LNCAP (cell line): ENCODE results near the gene SH3BP4.

Experiments
- CTCF ChIP-seq: fragments of 450-650 bp; IDR thresholded peaks from 2 replicates; pipeline ENCODE4 v1.5.1; 2017; ENCODE audit warnings: mild to moderate bottlenecking

The SH3BP4 gene

DNA sequence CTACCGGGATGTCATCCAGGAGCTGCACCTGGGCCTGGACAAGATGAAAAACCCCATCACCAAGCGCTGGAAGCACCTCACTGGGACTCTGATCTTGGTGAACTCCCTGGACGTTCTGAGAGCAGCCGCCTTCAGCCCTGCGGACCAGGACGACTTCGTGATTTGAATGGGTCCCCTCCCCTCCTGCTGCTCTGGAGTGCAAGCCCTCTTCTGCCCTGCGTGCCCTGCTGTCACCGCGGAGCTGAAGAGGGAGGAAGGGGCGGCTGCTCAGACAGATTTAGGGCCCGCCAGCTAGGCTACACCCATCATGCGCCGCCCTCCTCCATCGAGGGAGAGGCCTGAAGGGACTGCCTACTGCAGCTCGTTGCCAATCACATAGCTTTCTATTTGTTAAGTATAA is 101.8 kb downstream of the SH3BP4 start:
- TF ChIP-seq CTCF = no peak

GRCh38 chr2:235054475-235054874 is 102.7 kb downstream of the SH3BP4 start:
- no peak for TF ChIP-seq CTCF

GRCh38 chr2:235054919-235055318 is 103.1 kb downstream of the SH3BP4 start:
- no peak for TF ChIP-seq CTCF

DNA sequence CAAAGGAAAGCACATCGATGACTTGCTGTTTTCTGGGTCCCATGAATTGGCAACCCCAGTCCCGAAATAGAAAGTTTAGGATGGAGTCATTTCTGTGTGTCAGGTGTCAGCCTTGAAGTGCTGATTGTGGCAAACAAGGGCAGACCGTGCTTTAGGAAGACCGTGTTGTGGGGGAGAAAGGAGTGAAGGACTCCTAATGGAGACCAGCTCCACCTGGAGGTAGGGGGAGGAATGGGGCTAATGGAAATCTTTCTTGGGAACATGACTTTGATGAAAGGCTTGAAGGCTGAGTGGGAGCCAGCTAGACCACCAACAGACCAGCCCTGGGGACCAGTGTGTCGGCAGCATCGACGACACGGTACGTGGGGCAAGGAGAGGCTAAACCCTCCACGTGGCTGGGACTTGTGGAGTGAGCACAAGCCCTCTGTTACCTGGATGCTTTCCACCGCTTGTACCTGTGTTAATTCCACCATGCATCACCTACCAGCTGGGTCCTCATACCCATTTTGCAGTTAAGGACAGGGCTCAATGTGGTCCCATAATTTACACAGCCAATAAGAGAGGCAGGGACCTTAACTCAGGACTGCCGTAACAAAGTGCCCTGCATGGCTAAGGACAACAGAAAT is 104.2 kb downstream of the SH3BP4 start:
- no peak; the same call in 1 of the 2 replicates for TF ChIP-seq CTCF

DNA sequence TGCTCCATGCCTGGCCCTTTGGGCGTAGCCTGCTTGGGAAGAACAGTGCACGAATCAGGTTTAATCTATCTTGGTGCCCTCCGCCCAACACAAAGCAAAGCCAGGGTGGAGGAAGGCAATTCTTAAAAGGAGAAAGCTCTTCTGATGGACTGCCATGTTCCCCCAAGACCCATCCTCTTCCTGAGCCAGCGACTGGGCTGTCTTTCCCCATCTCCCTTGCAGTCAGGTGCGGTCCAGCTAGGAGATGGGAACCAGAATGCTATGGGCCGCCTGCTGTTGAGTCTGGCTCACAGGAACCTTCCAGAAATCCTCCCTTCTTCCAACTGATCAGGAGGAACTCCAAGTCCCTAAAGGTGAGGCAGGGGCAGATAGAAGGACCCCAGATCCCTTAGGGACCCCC is 105.0 kb downstream of the SH3BP4 start:
- TF ChIP-seq CTCF = no peak

GRCh38 chr2:235059161-235059560 is 107.3 kb downstream of the SH3BP4 start:
- TF ChIP-seq CTCF = no peak

DNA sequence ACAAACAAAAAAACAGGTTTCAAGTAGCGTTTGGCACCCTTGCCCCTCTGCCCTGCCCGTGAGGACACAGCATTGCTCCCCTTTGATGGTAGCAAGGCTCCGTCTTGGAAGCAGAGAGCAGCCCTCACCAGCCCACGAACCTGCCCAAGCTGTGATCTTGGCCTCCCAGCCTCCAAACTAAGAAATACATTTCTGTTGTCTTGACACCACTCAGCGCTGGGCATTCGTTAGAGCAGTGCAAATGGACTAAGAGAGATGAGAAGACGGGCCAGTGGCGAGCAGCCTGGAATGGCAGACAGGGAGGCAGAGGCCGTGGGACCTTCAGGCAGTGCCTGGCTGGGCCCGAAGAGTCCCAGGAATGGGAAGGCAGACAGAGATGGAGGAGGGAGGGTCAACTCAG is 109.8 kb downstream of the SH3BP4 start:
- no peak for TF ChIP-seq CTCF

GRCh38 chr2:235063471-235063961 is 111.7 kb downstream of the SH3BP4 start:
- TF ChIP-seq CTCF = no peak
